Right lobe of liver (tissue), 4 donors: Measurements from ENCODE around the gene ARHGAP42.

Source experiments
- CTCF ChIP-seq, 4 donors: fragments of 200-600 bp in 3 of 4; fragments of 450-650 bp in 1 of 4; IDR thresholded peaks; one replicate each; pipeline versions ENCODE4 v1.5.1 to v1.8.0; 2016 to 2022; ENCODE audit warnings: antibody characterized with exemption in 4 of 4, mild to moderate bottlenecking in 2 of 4
- POLR2A ChIP-seq: fragments of 450-650 bp; IDR thresholded peaks from one replicate; pipeline ENCODE4 v1.6.1; 2017; ENCODE audit warnings: antibody characterized with exemption, mild to moderate bottlenecking
- donor health status: DM: no; HTN: no; CAD: no.
- donor health status: DM: no; HTN: no; CAD: no.
- donor health status: DM: no; HTN: yes; CAD: no.

DNA sequence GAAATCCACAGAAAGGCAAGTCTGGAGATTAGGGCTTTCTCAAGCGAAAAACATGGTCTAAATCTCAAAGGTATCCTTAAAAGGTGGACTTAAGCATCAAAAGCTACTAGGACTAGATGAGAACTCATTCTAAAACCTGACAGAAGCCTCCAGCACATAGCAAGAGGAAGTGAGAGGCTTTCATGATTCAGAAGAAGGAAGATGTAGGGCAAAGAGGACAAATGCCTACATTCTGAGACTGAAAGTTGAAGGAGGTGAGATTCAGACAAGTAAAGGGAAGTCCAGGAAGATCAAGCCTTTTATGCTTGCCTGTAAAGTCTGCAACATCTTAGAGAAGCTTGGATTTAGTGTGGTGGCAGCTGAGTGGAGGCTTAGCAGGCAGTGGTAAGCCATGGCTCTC lies 343.6 kb downstream of the ARHGAP42 start:
- no peak for TF ChIP-seq CTCF (IDR thresholded peaks at IDR 0.05)
- no peak for TF ChIP-seq POLR2A
